Transverse colon (tissue), 4 donors: ENCODE results near the gene NLGN3. TPM values are rescaled to one million over a fixed set of nuclear protein-coding genes. Genes with fewer than 3 reads are reported as not detected.

ENCODE experiments used
- DNase-seq: peaks from one replicate; pipeline ENCODE4 v3.0.0-alpha.2; 2019
- H3K27ac ChIP-seq, 4 donors: fragments of 200-600 bp; sonication (generic); 2 replicates each; pipeline ENCODE4 v1.5.1; 2016 to 2018; ENCODE audit warnings: inconsistent platforms in 4 of 4
- H3K27me3 ChIP-seq: fragments of 200-600 bp; sonication (generic); 2 replicates; pipeline ENCODE4 v1.5.1; 2017; ENCODE audit warnings: inconsistent platforms
- H3K36me3 ChIP-seq, 4 donors: fragments of 200-600 bp; sonication (generic); 2 replicates each; pipeline ENCODE4 v1.5.1; 2017 to 2019; ENCODE audit warnings: inconsistent platforms in 4 of 4
- H3K4me1 ChIP-seq, 4 donors: fragments of 200-600 bp; sonication (generic); 2 replicates each; pipeline ENCODE4 v1.5.1; 2017 to 2020; ENCODE audit warnings: inconsistent platforms in 4 of 4
- H3K4me3 ChIP-seq, 4 donors: fragments of 200-600 bp; sonication (generic); 1 replicate in 1 of 4; 2 replicates in 3 of 4; pipeline versions ENCODE4 v1.5.1 to v1.6.1; 2017 to 2019; ENCODE audit warnings: inconsistent platforms in 4 of 4
- H3K9me3 ChIP-seq, 2 donors: fragments of 200-600 bp; sonication (generic); 2 replicates each; pipeline ENCODE4 v1.5.1; 2017 to 2019; ENCODE audit warnings: inconsistent platforms in 2 of 2
- CTCF ChIP-seq, 5 experiments: fragments of 200-600 bp in 3 of 5; fragments of 450-650 bp in 2 of 5; sonication (generic) in 3 of 5; IDR thresholded peaks; 1 replicate in 2 of 5; 2 replicates in 3 of 5; pipeline ENCODE4 v1.5.1; 2016 to 2017; ENCODE audit warnings: antibody characterized with exemption in 5 of 5, inconsistent platforms in 3 of 5, mild to moderate bottlenecking in 2 of 5, moderate library complexity in 1 of 5
- EP300 ChIP-seq: sonication (generic); formaldehyde crosslinking; IDR thresholded peaks from one replicate; pipeline ENCODE4 v1.6.1; 2017; ENCODE audit warnings: antibody characterized with exemption, low read depth
- POLR2A ChIP-seq: fragments of 450-650 bp; IDR thresholded peaks from one replicate; pipeline ENCODE4 v1.6.1; 2016; ENCODE audit warnings: antibody characterized with exemption, mild to moderate bottlenecking, moderate library complexity
- POLR2AphosphoS5 ChIP-seq, 3 donors: sonication (generic); formaldehyde crosslinking; IDR thresholded peaks; one replicate each; pipeline ENCODE4 v1.6.1; 2016; ENCODE audit warnings: antibody characterized with exemption in 3 of 3
- WGBS, 2 donors: methylation state at CpG; one replicate each; pipeline ENCODE4 v1.1.5; 2018; ENCODE audit warnings: low coverage in 1 of 2; 5-methylcytosine and 5-hydroxymethylcytosine counted together
- in situ Hi-C, 4 donors: fragments of 200-750 bp; cut with MboI; loops; one replicate each; pipeline versions ENCODE4 v1.15.0 to v1.15.1; 2017; ENCODE audit warnings: low sequenced_read_pairs in 3 of 4, low pct_ligation_motif_present in 1 of 4, low pct_unique_long_range_greater_than_20kb in 1 of 4
- intact Hi-C: fragments of 100-400 bp; cut with DNase I; formaldehyde crosslinking; loops from one replicate; pipeline ENCODE4 v1.15.1; 2023; ENCODE audit warnings: low total_unique reads
- total RNA-seq, 4 donors: library from RNA; depleted of rRNA; stranded (reverse); fragments of >200 nt; gene quantifications; one replicate each; pipeline ENCODE4 v1.1.0, GENCODE V29; 2016

NLGN3 gene
- total RNA-seq, 4 donors from 2014 or later = 0.40 to 1.1 (median 0.64) TPM; not detected in 1

GRCh38 chrX:71160475-71160874 lies 15.8 kb downstream of the NLGN3 start:
- in situ Hi-C loops = loop anchor here in 2 of 4 donors (25.0 kb wide), 2 partner anchors 173 to 398 kb away; no protein-coding TSS in a partner anchor
- intact Hi-C loops = no loop called here

GRCh38 chrX:71162981-71163380 lies 18.3 kb downstream of the NLGN3 start:
- Histone ChIP-seq H3K27me3 (no peaks in the 10 kb centered on the region), H3K36me3 (no peaks in the 10 kb centered on the region), H3K4me1 (no peaks in the 10 kb centered on the region), H3K27ac (no peak overlapping the region), H3K4me3 (no peak overlapping the region), H3K9me3 (no peaks in the 10 kb centered on the region)
- TF ChIP-seq EP300 (no peak), POLR2A (no peak), CTCF (IDR thresholded peaks at IDR 0.05) (no peak), POLR2AphosphoS5 (IDR thresholded peaks at IDR 0.05) (no peak)
- 85% methylated on average over 4 of the region's 4 CpGs; no CpG with 5 or more reads in 1 of the 2 donors for WGBS, 2 donors
- DNase-seq = no peak
- in situ Hi-C loops (loop anchor here in 2 of 4 donors (25.0 kb wide), 2 partner anchors 176 to 401 kb away; no protein-coding TSS in a partner anchor), intact Hi-C loops (no loop called here)

More at GRCh38 chrX:71160475-71160874, 15.8 kb downstream of the NLGN3 start:
- Histone ChIP-seq H3K4me3 (no peak overlapping the region), H3K27ac (no peak overlapping the region), H3K36me3 (no peaks in the 10 kb centered on the region), H3K4me1 (no peaks in the 10 kb centered on the region), H3K9me3 (no peaks in the 10 kb centered on the region), H3K27me3 (no peaks in the 10 kb centered on the region)
- WGBS, 2 donors = 79 to 80% methylated on average over 1 to 3 of the region's 3 CpGs
- no peak for TF ChIP-seq POLR2A
- DNase-seq = no peak

- intact Hi-C loops = no loop called here
- Histone ChIP-seq H3K36me3 (no peaks in the 10 kb centered on the region), H3K27ac (no peak overlapping the region), H3K4me1 (no peaks in the 10 kb centered on the region), H3K9me3 (no peaks in the 10 kb centered on the region), H3K4me3 (no peak overlapping the region), H3K27me3 (no peaks in the 10 kb centered on the region)
- TF ChIP-seq POLR2AphosphoS5 (IDR thresholded peaks at IDR 0.05) (no peak), POLR2A (no peak), EP300 (no peak), CTCF (IDR thresholded peaks at IDR 0.05) (no peak)
- 87% methylated on average over 12 of the region's 12 CpGs; no CpG with 5 or more reads in 1 of the 2 donors for WGBS, 2 donors
- DNase-seq = no peak
- in situ Hi-C loops = loop anchor here in 2 of 4 donors (25.0 kb wide), 2 partner anchors 177 to 402 kb away; no protein-coding TSS in a partner anchor
These were observed 19.4 kb downstream of the NLGN3 start for GRCh38 chrX:71164071-71164470.

GRCh38 chrX:71166461-71166860 lies 21.8 kb downstream of the NLGN3 start:
- TF ChIP-seq EP300 (no peak), POLR2A (no peak), POLR2AphosphoS5 (IDR thresholded peaks at IDR 0.05) (no peak), CTCF (IDR thresholded peaks at IDR 0.05) (no peak)
- Histone ChIP-seq H3K27me3 (no peaks in the 10 kb centered on the region), H3K9me3 (no peaks in the 10 kb centered on the region), H3K27ac (no peak overlapping the region), H3K36me3 (no peaks in the 10 kb centered on the region), H3K4me1 (no peaks in the 10 kb centered on the region), H3K4me3 (no peak overlapping the region)
- 78% methylated on average over 6 of the region's 6 CpGs; no CpG with 5 or more reads in 1 of the 2 donors for WGBS, 2 donors
- intact Hi-C loops = no loop called here
- in situ Hi-C loops = loop anchor here in 2 of 4 donors (25.0 kb wide), 2 partner anchors 179 to 404 kb away; no protein-coding TSS in a partner anchor
- no peak for DNase-seq
